Measurements from ENCODE around the gene STX2. TPM values are rescaled to one million over a fixed set of nuclear protein-coding genes. Genes with fewer than 3 reads are reported as not detected.
A peak's percentile ranks its signal among the peaks of the same experiment; 100 is the strongest.
"Not testable (repeated sequence)": the region's sequence is repeated elsewhere in the genome, so short reads cannot be mapped to it uniquely, and the experiment has no call there.

STX2 gene
- total and polyA plus RNA-seq, 2 donors (not counting 3 experiments of a cell fraction or from before 2014, with no cell fraction given), result 26.2 to 32.6 TPM

DNA sequence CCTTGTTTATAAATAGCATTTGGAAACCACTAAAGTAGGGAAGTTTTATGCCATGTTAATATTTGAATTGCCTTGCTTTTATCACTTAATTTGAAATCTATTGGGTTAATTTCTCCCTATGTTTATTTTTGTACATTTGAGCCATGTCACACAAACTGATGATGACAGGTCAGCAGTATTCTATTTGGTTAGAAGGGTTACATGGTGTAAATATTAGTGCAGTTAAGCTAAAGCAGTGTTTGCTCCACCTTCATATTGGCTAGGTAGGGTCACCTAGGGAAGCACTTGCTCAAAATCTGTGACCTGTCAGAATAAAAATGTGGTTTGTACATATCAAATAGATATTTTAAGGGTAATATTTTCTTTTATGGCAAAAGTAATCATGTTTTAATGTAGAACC is 37.2 kb upstream of the STX2 start:
- TF ChIP-seq POLR2A (IDR thresholded peaks at IDR 0.05; ENCODE audit: low read depth, low read length) (no peak), POLR2AphosphoS5 (IDR thresholded peaks at IDR 0.05; ENCODE audit: insufficient read depth, low read depth, low read length) (no peak), EZH2 (IDR thresholded peaks at IDR 0.05; ENCODE audit: borderline replicate concordance, low read depth, low read length, severe bottlenecking) (no peak), FOS (IDR thresholded peaks at IDR 0.05; ENCODE audit: borderline replicate concordance, insufficient read depth, low read length) (no peak), JUN (IDR thresholded peaks at IDR 0.05; ENCODE audit: borderline replicate concordance, insufficient read depth, insufficient read length, low read depth) (no peak), MYC (IDR thresholded peaks at IDR 0.05; ENCODE audit: low read depth, low read length) (no peak), GATA2 (IDR thresholded peaks at IDR 0.05; ENCODE audit: insufficient read depth, insufficient read length, low read depth, low read length) (no peak)
- TF ChIP-seq, protein P1, sequence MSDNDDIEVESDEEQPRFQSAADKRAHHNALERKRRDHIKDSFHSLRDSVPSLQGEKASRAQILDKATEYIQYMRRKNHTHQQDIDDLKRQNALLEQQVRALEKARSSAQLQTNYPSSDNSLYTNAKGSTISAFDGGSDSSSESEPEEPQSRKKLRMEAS (IDR thresholded peaks at IDR 0.05; ENCODE audit: insufficient read depth, insufficient read length), result no peak
- TF ChIP-seq, protein P2, sequence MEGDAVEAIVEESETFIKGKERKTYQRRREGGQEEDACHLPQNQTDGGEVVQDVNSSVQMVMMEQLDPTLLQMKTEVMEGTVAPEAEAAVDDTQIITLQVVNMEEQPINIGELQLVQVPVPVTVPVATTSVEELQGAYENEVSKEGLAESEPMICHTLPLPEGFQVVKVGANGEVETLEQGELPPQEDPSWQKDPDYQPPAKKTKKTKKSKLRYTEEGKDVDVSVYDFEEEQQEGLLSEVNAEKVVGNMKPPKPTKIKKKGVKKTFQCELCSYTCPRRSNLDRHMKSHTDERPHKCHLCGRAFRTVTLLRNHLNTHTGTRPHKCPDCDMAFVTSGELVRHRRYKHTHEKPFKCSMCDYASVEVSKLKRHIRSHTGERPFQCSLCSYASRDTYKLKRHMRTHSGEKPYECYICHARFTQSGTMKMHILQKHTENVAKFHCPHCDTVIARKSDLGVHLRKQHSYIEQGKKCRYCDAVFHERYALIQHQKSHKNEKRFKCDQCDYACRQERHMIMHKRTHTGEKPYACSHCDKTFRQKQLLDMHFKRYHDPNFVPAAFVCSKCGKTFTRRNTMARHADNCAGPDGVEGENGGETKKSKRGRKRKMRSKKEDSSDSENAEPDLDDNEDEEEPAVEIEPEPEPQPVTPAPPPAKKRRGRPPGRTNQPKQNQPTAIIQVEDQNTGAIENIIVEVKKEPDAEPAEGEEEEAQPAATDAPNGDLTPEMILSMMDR (IDR thresholded peaks at IDR 0.05; ENCODE audit: extremely low read depth in 1 of 2, insufficient read depth in 1 of 2, low read depth in 1 of 2, low read length in 2 of 2), result no peak
- no TSS peak for BruUV-seq (replicated peaks)
- Histone ChIP-seq H3K4me3 (replicated peaks in 1 of 3; ENCODE audit: insufficient read depth in 1 of 3, low read depth in 1 of 3, low read length in 3 of 3) (no peak overlapping the region), H3K27ac (ENCODE audit: insufficient read depth, low read depth, low read length) (no peak overlapping the region), H3K4me2 (ENCODE audit: insufficient read depth, low read length) (no peak overlapping the region), H3K9ac (replicated peaks; ENCODE audit: extremely low read depth, insufficient read depth, low read length) (no peak overlapping the region), H3K27me3 (ENCODE audit: control insufficient read depth in 2 of 2, insufficient read depth in 2 of 2, low read length in 2 of 2) (no peaks in the 10 kb centered on the region), H3K9me3 (replicated peaks; ENCODE audit: control insufficient read depth, insufficient read depth, low read length) (no peaks in the 10 kb centered on the region), H2AFZ (ENCODE audit: low read depth, low read length) (no peak overlapping the region), H4K20me1 (replicated peaks; ENCODE audit: control insufficient read depth, extremely low read depth, insufficient read depth, low read length) (peaks cover 9% of the 10 kb centered on the region), H3K79me2 (ENCODE audit: control insufficient read depth, insufficient read depth, low read length) (peaks cover 35% of the 10 kb centered on the region), H3K36me3 (ENCODE audit: control insufficient read depth in 2 of 2, extremely low read depth in 1 of 2, insufficient read depth in 2 of 2, low read length in 2 of 2) (peaks cover 6 to 36% of the 10 kb centered on the region in 2 experiments), H3K4me1 (ENCODE audit: control insufficient read depth, extremely low read depth, insufficient read depth, low read length) (peaks cover 18% of the 10 kb centered on the region), H3K9me1 (replicated peaks; ENCODE audit: control insufficient read depth, extremely low read depth, insufficient read depth, low read length) (no peaks in the 10 kb centered on the region)
- intact Hi-C loops (cut with micrococcal nuclease), result loop anchor here (10.0 kb wide), 1 partner anchor 839 kb away; the partner anchor contains the start of gene SFSWAP
- dilution Hi-C loops (cut with MboI; ENCODE audit: extremely low pct_ligation_motif_present, low sequenced_read_pairs), result no loop called here
- CTCF ChIA-PET, result no interaction called here
- FAIRE-seq, result no peak
- POLR2A ChIA-PET, result no interaction called here
- DNase-seq (ENCODE audit: low read depth, low spot score), result no peak

DNA sequence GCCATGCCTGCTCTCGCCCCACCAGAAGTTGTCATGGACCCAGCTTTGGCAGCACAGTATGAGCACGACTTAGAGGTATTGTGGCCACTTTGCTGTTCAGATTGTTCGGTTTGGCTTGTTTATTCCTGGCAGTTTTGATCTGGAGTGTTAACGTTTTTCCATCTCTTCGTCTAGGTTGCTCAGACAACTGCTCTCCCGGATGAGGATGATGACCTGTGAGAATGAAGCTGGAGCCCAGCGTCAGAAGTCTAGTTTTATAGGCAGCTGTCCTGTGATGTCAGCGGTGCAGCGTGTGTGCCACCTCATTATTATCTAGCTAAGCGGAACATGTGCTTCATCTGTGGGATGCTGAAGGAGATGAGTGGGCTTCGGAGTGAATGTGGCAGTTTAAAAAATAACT is 36.7 kb upstream of the STX2 start:
- H4K20me1 ChIP-seq (replicated peaks; ENCODE audit: control insufficient read depth, extremely low read depth, insufficient read depth, low read length); H3K27me3 ChIP-seq (ENCODE audit: control insufficient read depth in 2 of 2, insufficient read depth in 2 of 2, low read length in 2 of 2); CTCF ChIA-PET; H3K9me3 ChIP-seq (replicated peaks; ENCODE audit: control insufficient read depth, insufficient read depth, low read length); H3K27ac ChIP-seq (ENCODE audit: insufficient read depth, low read depth, low read length); H3K9me1 ChIP-seq (replicated peaks; ENCODE audit: control insufficient read depth, extremely low read depth, insufficient read depth, low read length); H3K9ac ChIP-seq (replicated peaks; ENCODE audit: extremely low read depth, insufficient read depth, low read length); H2AFZ ChIP-seq (ENCODE audit: low read depth, low read length); DNase-seq (ENCODE audit: low read depth, low spot score); H3K4me2 ChIP-seq (ENCODE audit: insufficient read depth, low read length); H3K4me3 ChIP-seq (replicated peaks in 1 of 3; ENCODE audit: insufficient read depth in 1 of 3, low read depth in 1 of 3, low read length in 3 of 3); POLR2A ChIA-PET; dilution Hi-C loops (cut with MboI; ENCODE audit: extremely low pct_ligation_motif_present, low sequenced_read_pairs): not testable (repeated sequence)
- intact Hi-C loops (cut with micrococcal nuclease), result loop anchor here (10.0 kb wide), 1 partner anchor 839 kb away; the partner anchor contains the start of gene SFSWAP
- H3K79me2 ChIP-seq (ENCODE audit: control insufficient read depth, insufficient read depth, low read length), result peaks cover 36% of the 10 kb centered on the region
- BruUV-seq (replicated peaks), result TSS peak; percentile 0
- peaks cover 6 to 36% of the 10 kb centered on the region in 2 experiments for H3K36me3 ChIP-seq (ENCODE audit: control insufficient read depth in 2 of 2, extremely low read depth in 1 of 2, insufficient read depth in 2 of 2, low read length in 2 of 2)
- FAIRE-seq, result peak; percentile 40
- peaks cover 23% of the 10 kb centered on the region for H3K4me1 ChIP-seq (ENCODE audit: control insufficient read depth, extremely low read depth, insufficient read depth, low read length)
